Neural progenitor cell (in vitro differentiated cells): ENCODE data around the gene FBXL20. TPM values are rescaled to one million over a fixed set of nuclear protein-coding genes. Genes with fewer than 3 reads are reported as not detected.
"Not testable (repeated sequence)": the region's sequence is repeated elsewhere in the genome, so short reads cannot be mapped to it uniquely, and the experiment has no call there.

Source experiments
- DNase-seq: peaks from one replicate; pipeline ENCODE4 v3.0.0-alpha.2; 2016; ENCODE audit warnings: low spot score
- H2AFZ ChIP-seq: fragments of 200-600 bp; sonication (generic); replicated peaks from 2 replicates; pipeline ENCODE4 v1.6.1; 2016; ENCODE audit warnings: antibody characterized with exemption
- H3F3A ChIP-seq: fragments of 200-600 bp; sonication (generic); 2 replicates; pipeline ENCODE4 v1.6.1; 2016; ENCODE audit warnings: antibody characterized with exemption, low read depth
- H3K27ac ChIP-seq: fragments of 200-600 bp; sonication (generic); 2 replicates; pipeline ENCODE4 v1.5.1; 2016; ENCODE audit warnings: mild to moderate bottlenecking
- H3K27me3 ChIP-seq: fragments of 200-600 bp; sonication (generic); 2 replicates; pipeline ENCODE4 v1.6.1; 2016; ENCODE audit warnings: mild to moderate bottlenecking, moderate library complexity
- H3K36me3 ChIP-seq: fragments of 200-600 bp; sonication (generic); 2 replicates; pipeline ENCODE4 v1.5.1; 2016
- H3K4me1 ChIP-seq: fragments of 200-600 bp; sonication (generic); 2 replicates; pipeline ENCODE4 v1.6.1; 2016; ENCODE audit warnings: mixed run types
- H3K4me2 ChIP-seq: fragments of 200-600 bp; sonication (generic); 2 replicates; pipeline ENCODE4 v1.6.1; 2016
- H3K4me3 ChIP-seq: fragments of 200-600 bp; sonication (generic); 2 replicates; pipeline ENCODE4 v1.5.1; 2016
- H3K79me2 ChIP-seq: fragments of 200-600 bp; sonication (generic); 2 replicates; pipeline ENCODE4 v1.6.1; 2016; ENCODE audit warnings: low read depth
- H3K9ac ChIP-seq: fragments of 200-600 bp; sonication (generic); 2 replicates; pipeline ENCODE4 v1.6.1; 2016
- H3K9me3 ChIP-seq: fragments of 200-600 bp; sonication (generic); 2 replicates; pipeline ENCODE4 v1.5.1; 2016; ENCODE audit warnings: low read depth
- H4K20me1 ChIP-seq: fragments of 200-600 bp; sonication (generic); 2 replicates; pipeline ENCODE4 v1.6.1; 2016; ENCODE audit warnings: low read depth
- H3K27ac Mint-ChIP-seq: 3 replicates; pipeline ENCODE4 v1.8.0; 2021; ENCODE audit warnings: mixed read lengths
- H3K27me3 Mint-ChIP-seq: 2 replicates; pipeline ENCODE4 v1.8.0; 2022; ENCODE audit warnings: low read depth, mild to moderate bottlenecking, inconsistent platforms, moderate library complexity, mixed read lengths; ENCODE audit not compliant: insufficient read depth
- H3K36me3 Mint-ChIP-seq: 3 replicates; pipeline ENCODE4 v1.8.0; 2021; ENCODE audit warnings: mixed read lengths
- H3K4me1 Mint-ChIP-seq: 3 replicates; pipeline ENCODE4 v1.8.0; 2021; ENCODE audit warnings: mixed read lengths
- H3K4me3 Mint-ChIP-seq: 3 replicates; pipeline ENCODE4 v1.8.0; 2021; ENCODE audit warnings: mild to moderate bottlenecking, moderate library complexity, mixed read lengths
- H3K9me3 Mint-ChIP-seq: 3 replicates; pipeline ENCODE4 v1.8.0; 2020; ENCODE audit warnings: mixed read lengths
- EZH2 ChIP-seq: fragments of 200-600 bp; sonication (generic); IDR thresholded peaks from 2 replicates; pipeline ENCODE4 v1.6.1; 2017; ENCODE audit warnings: antibody characterized with exemption, mild to moderate bottlenecking, moderate library complexity
- EZH2phosphoT487 ChIP-seq: fragments of 200-600 bp; sonication (generic); IDR thresholded peaks from 2 replicates; pipeline ENCODE4 v1.6.1; 2017; ENCODE audit warnings: antibody characterized with exemption
- total RNA-seq: library from RNA; depleted of rRNA; stranded (reverse); fragments of >200 nt; gene quantifications from 2 replicates; pipeline ENCODE4 v1.2.3, GENCODE V29; 2015; ENCODE audit warnings: low replicate concordance
- TF ChIP-seq, protein P1 (sequence below): fragments of 200-600 bp; sonication (generic); IDR thresholded peaks from 2 replicates; pipeline ENCODE4 v1.5.1; 2017; ENCODE audit warnings: antibody characterized with exemption, mild to moderate bottlenecking

Gene FBXL20
- total RNA-seq, 1 donor from 2014 or later: 19.9 TPM

DNA sequence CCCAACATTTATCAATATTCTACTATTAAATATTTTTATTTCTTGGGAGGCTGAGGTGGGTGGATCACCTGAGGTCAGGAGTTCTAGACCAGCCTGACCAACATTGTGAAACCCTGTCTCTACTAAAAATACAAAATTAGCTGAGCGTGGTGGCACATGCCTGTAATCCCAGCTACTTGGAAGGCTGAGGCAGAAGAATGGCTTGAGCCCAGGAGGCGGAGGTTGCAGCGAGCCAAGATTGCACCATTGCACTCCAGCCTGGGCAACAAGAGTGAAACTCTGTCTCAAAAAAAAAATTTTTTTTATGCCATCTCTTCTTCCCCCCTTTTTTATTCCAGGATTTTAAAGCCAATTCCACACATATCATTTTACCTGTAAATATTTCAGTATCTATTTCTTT lies 114.9 kb downstream of the FBXL20 start:
- H2AFZ ChIP-seq, H3K9me3 ChIP-seq, H3K4me1 Mint-ChIP-seq, H3K36me3 ChIP-seq, H3K4me3 ChIP-seq, H3K27ac Mint-ChIP-seq, H3K36me3 Mint-ChIP-seq, H3K79me2 ChIP-seq, H3K9ac ChIP-seq, H3F3A ChIP-seq, H4K20me1 ChIP-seq, H3K27me3 Mint-ChIP-seq, H3K4me2 ChIP-seq, H3K9me3 Mint-ChIP-seq, H3K27me3 ChIP-seq, DNase-seq, H3K4me1 ChIP-seq, H3K27ac ChIP-seq, H3K4me3 Mint-ChIP-seq: not testable (repeated sequence)

DNA sequence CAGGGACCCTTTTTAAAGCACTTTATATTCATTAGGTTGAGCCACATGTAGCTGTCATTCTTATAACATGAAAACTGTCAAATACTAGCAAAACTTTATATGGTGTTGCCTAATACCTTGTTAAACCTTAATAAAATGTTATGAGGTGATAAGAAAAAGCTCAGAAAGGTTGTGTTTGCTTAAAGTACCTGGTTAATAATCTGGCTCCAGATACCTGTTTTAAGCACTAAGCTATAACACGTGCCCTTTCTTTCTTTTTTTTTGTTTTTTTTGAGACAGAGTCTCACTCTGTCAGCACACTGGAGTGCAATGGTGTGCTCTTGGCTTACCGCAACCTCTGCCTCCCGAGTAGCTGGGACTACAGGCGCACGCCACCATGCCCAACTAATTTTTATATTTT lies 116.7 kb downstream of the FBXL20 start:
- H3K4me3 Mint-ChIP-seq: no peak overlapping the region
- H3K36me3 ChIP-seq: peaks cover 9% of the 10 kb centered on the region

DNA sequence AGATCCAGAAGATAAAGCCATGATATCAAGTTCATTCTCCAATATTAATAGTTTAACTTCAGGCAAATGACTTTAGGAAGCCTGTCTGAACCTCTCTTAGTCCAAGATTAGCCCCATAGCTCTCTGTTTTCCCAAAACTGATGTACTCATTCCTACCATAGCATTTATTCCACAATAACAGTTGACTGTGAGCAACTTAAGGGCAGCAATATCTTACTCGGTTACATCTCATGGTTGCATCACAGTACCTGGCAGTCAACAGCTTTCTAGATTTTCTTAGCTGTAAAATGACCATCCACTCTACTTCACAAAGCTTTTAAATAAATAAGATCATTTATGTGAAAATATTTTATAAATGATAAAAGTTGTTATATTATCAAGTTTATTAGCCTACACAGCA lies 117.5 kb downstream of the FBXL20 start:
- H3K27ac Mint-ChIP-seq: no peak overlapping the region
- Histone ChIP-seq H3K27me3 (no peaks in the 10 kb centered on the region), H3K9ac (no peak overlapping the region), H2AFZ (no peak overlapping the region), H3K36me3 (peaks cover 9% of the 10 kb centered on the region), H3K79me2 (no peaks in the 10 kb centered on the region), H3K27ac (no peak overlapping the region), H3K9me3 (no peaks in the 10 kb centered on the region), H4K20me1 (no peaks in the 10 kb centered on the region), H3F3A (no peaks in the 10 kb centered on the region), H3K4me1 (no peaks in the 10 kb centered on the region), H3K4me2 (no peak overlapping the region), H3K4me3 (no peak overlapping the region)
- TF ChIP-seq EZH2phosphoT487 (no peak), EZH2 (no peak)
- TF ChIP-seq, protein P1, sequence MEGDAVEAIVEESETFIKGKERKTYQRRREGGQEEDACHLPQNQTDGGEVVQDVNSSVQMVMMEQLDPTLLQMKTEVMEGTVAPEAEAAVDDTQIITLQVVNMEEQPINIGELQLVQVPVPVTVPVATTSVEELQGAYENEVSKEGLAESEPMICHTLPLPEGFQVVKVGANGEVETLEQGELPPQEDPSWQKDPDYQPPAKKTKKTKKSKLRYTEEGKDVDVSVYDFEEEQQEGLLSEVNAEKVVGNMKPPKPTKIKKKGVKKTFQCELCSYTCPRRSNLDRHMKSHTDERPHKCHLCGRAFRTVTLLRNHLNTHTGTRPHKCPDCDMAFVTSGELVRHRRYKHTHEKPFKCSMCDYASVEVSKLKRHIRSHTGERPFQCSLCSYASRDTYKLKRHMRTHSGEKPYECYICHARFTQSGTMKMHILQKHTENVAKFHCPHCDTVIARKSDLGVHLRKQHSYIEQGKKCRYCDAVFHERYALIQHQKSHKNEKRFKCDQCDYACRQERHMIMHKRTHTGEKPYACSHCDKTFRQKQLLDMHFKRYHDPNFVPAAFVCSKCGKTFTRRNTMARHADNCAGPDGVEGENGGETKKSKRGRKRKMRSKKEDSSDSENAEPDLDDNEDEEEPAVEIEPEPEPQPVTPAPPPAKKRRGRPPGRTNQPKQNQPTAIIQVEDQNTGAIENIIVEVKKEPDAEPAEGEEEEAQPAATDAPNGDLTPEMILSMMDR: no peak
- no peak for DNase-seq
- no peak overlapping the region for H3K4me3 Mint-ChIP-seq
- no peaks in the 10 kb centered on the region for H3K4me1 Mint-ChIP-seq
- no peaks in the 10 kb centered on the region for H3K36me3 Mint-ChIP-seq
- H3K27me3 Mint-ChIP-seq: no peaks in the 10 kb centered on the region
- H3K9me3 Mint-ChIP-seq: no peaks in the 10 kb centered on the region

More for the DNA sequence above, 116.7 kb downstream of the FBXL20 start:
- H3K27me3 Mint-ChIP-seq: no peaks in the 10 kb centered on the region
- H4K20me1 ChIP-seq: no peaks in the 10 kb centered on the region
- no peaks in the 10 kb centered on the region for H3K27me3 ChIP-seq
- H2AFZ ChIP-seq: no peak overlapping the region
- DNase-seq: no peak
- H3K4me1 ChIP-seq: no peaks in the 10 kb centered on the region
- no peaks in the 10 kb centered on the region for H3K79me2 ChIP-seq
- H3K9ac ChIP-seq: no peak overlapping the region
- no peaks in the 10 kb centered on the region for H3K9me3 Mint-ChIP-seq
- no peaks in the 10 kb centered on the region for H3K9me3 ChIP-seq
- TF ChIP-seq EZH2phosphoT487: no peak
- no peak for TF ChIP-seq EZH2
- TF ChIP-seq, protein P1: no peak
- no peak overlapping the region for H3K4me2 ChIP-seq
- H3K4me3 ChIP-seq: no peak overlapping the region
- no peaks in the 10 kb centered on the region for H3F3A ChIP-seq
- no peak overlapping the region for H3K27ac ChIP-seq
- H3K27ac Mint-ChIP-seq: no peak overlapping the region
- no peaks in the 10 kb centered on the region for H3K4me1 Mint-ChIP-seq
- no peaks in the 10 kb centered on the region for H3K36me3 Mint-ChIP-seq

DNA sequence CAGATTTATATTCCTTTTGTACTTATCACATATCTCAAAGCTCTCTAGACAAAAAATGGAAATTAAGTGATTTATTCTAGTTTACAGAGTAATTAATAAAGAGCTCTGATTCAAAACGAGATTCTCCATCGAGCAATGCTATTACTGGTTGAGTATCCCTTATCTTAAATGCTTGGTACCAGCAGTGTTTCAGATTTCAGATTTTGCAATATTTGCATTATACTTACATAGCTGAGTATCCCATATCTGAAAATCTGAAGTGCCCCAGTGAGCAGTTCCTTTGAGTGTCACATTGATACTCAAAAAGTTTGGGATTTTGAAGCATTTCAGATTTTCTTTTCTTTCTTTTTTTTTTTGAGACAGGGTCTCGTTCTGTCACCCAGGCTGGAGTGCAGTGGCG lies 118.3 kb downstream of the FBXL20 start:
- H3K4me3 ChIP-seq: no peak overlapping the region

More for the DNA sequence above, 118.3 kb downstream of the FBXL20 start:
- H3K27me3 Mint-ChIP-seq: no peaks in the 10 kb centered on the region
- TF ChIP-seq EZH2 (no peak), EZH2phosphoT487 (no peak)
- TF ChIP-seq, protein P1: no peak
- Histone ChIP-seq H3K79me2 (no peaks in the 10 kb centered on the region), H3K27me3 (no peaks in the 10 kb centered on the region), H2AFZ (no peak overlapping the region), H3K4me2 (no peak overlapping the region), H3K9ac (no peak overlapping the region), H3K9me3 (no peaks in the 10 kb centered on the region), H3K27ac (no peak overlapping the region), H3K36me3 (peaks cover 9% of the 10 kb centered on the region), H4K20me1 (no peaks in the 10 kb centered on the region), H3F3A (no peaks in the 10 kb centered on the region), H3K4me1 (no peaks in the 10 kb centered on the region)
- peaks cover 1% of the 10 kb centered on the region for H3K36me3 Mint-ChIP-seq
- H3K9me3 Mint-ChIP-seq: no peaks in the 10 kb centered on the region
- H3K27ac Mint-ChIP-seq: no peak overlapping the region
- H3K4me3 Mint-ChIP-seq: no peak overlapping the region
- DNase-seq: no peak
- no peaks in the 10 kb centered on the region for H3K4me1 Mint-ChIP-seq
